Endothelial cell of umbilical vein (primary cell): ENCODE data around the gene SEBOX.

Experiments used
- POLR2AphosphoS5 ChIP-seq: IDR thresholded peaks from 2 replicates; pipeline ENCODE4 v1.6.1; 2012; ENCODE audit warnings: low read depth, mild to moderate bottlenecking, control low read depth, low read length, moderate library complexity; ENCODE audit not compliant: insufficient read depth
- TF ChIP-seq, protein P1 (sequence below), 2 donors: IDR thresholded peaks; 1 replicate in 1 of 2; 2 replicates in 1 of 2; pipeline ENCODE4 v1.5.1; 2011; ENCODE audit warnings: low read length in 2 of 2, mild to moderate bottlenecking in 2 of 2, moderate library complexity in 2 of 2, control low read depth in 1 of 2, inconsistent platforms in 1 of 2, low read depth in 1 of 2; ENCODE audit not compliant: insufficient read depth in 1 of 2; ENCODE audit errors: extremely low read depth in 1 of 2

DNA sequence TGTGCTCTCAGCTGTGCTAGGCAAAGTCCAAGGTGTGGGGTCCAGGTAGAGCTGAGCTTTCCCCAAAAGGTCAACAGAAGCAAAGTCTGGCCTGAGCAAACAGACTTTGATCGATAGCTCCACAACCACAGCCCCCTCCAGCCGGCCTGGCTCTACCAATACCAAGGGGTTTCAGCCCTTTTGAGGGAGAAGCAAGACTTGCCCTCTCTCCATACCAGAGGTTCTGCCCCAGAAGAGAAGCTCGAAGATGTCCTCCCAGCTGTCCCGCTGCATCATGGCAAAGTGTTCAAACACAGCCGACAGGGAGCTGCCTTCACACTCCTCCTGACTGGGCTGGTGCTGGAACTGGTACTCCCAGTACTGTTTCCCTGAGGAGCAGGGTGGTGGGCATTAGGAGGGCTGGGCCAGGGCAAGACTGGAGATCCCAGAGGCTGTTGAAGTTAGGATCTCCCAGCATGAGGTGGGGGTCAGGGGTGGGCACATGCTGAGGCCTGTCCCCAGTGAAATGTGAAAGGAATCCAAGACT is 3.4 kb upstream of the SEBOX start:
- TF ChIP-seq, protein P1, sequence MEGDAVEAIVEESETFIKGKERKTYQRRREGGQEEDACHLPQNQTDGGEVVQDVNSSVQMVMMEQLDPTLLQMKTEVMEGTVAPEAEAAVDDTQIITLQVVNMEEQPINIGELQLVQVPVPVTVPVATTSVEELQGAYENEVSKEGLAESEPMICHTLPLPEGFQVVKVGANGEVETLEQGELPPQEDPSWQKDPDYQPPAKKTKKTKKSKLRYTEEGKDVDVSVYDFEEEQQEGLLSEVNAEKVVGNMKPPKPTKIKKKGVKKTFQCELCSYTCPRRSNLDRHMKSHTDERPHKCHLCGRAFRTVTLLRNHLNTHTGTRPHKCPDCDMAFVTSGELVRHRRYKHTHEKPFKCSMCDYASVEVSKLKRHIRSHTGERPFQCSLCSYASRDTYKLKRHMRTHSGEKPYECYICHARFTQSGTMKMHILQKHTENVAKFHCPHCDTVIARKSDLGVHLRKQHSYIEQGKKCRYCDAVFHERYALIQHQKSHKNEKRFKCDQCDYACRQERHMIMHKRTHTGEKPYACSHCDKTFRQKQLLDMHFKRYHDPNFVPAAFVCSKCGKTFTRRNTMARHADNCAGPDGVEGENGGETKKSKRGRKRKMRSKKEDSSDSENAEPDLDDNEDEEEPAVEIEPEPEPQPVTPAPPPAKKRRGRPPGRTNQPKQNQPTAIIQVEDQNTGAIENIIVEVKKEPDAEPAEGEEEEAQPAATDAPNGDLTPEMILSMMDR (IDR thresholded peaks at IDR 0.05; ENCODE audit: extremely low read depth in 1 of 2, insufficient read depth in 1 of 2, low read depth in 1 of 2, low read length in 2 of 2), result no peak
- no peak for TF ChIP-seq POLR2AphosphoS5
